GM23338 (cell line): Measurements from ENCODE around the gene GATA5. TPM values are rescaled to one million over a fixed set of nuclear protein-coding genes. Genes with fewer than 3 reads are reported as not detected.

Source experiments
- ATAC-seq: fragments of 200-7000 bp; cut with Tn5 transposase; 3 replicates; pipeline ENCODE4 v1.9.1; 2020
- DNase-seq: peaks from one replicate; pipeline ENCODE4 v3.0.0-alpha.2; 2015; ENCODE audit warnings: low spot score
- H2AFZ ChIP-seq: fragments of 200-600 bp; sonication (generic); 2 replicates; pipeline ENCODE4 v1.8.0; 2016; ENCODE audit warnings: antibody characterized with exemption, mild to moderate bottlenecking, moderate library complexity
- H3F3A ChIP-seq: fragments of 200-600 bp; sonication (generic); replicated peaks from 2 replicates; pipeline ENCODE4 v1.8.0; 2017; ENCODE audit warnings: antibody characterized with exemption, mixed run types, low read depth
- H3K27ac ChIP-seq: fragments of 200-600 bp; sonication (generic); 2 replicates; pipeline ENCODE4 v1.6.1; 2016; ENCODE audit warnings: low read depth
- H3K27me3 ChIP-seq: fragments of 200-600 bp; sonication (generic); 2 replicates; pipeline ENCODE4 v1.8.0; 2016; ENCODE audit warnings: mild to moderate bottlenecking, mixed run types, moderate library complexity; ENCODE audit not compliant: insufficient read depth
- H3K36me3 ChIP-seq: fragments of 200-600 bp; sonication (generic); 2 replicates; pipeline ENCODE4 v1.8.0; 2016; ENCODE audit warnings: mild to moderate bottlenecking; ENCODE audit not compliant: insufficient read depth
- H3K4me1 ChIP-seq: fragments of 200-600 bp; sonication (generic); 2 replicates; pipeline ENCODE4 v1.8.0; 2016; ENCODE audit warnings: mild to moderate bottlenecking, moderate library complexity; ENCODE audit not compliant: insufficient read depth
- H3K4me2 ChIP-seq: fragments of 200-600 bp; sonication (generic); 2 replicates; pipeline ENCODE4 v1.7.1; 2017; ENCODE audit warnings: mixed run types
- H3K4me3 ChIP-seq: fragments of 200-600 bp; sonication (generic); 2 replicates; pipeline ENCODE4 v1.6.1; 2016; ENCODE audit warnings: mixed run types
- H3K79me2 ChIP-seq: fragments of 200-600 bp; sonication (generic); replicated peaks from 2 replicates; pipeline ENCODE4 v1.8.0; 2017; ENCODE audit warnings: mild to moderate bottlenecking; ENCODE audit not compliant: insufficient read depth
- H3K9me2 ChIP-seq: fragments of 200-600 bp; sonication (generic); 2 replicates; pipeline ENCODE4 v1.8.0; 2017; ENCODE audit not compliant: insufficient read depth
- H4K20me1 ChIP-seq: fragments of 200-600 bp; sonication (generic); replicated peaks from 2 replicates; pipeline ENCODE4 v1.8.0; 2017; ENCODE audit warnings: mild to moderate bottlenecking; ENCODE audit not compliant: insufficient read depth
- H3K27ac Mint-ChIP-seq: 2 replicates; pipeline ENCODE4 v1.8.0; 2020; ENCODE audit warnings: inconsistent platforms, mild to moderate bottlenecking, moderate library complexity, mixed read lengths
- H3K27me3 Mint-ChIP-seq: 3 replicates; pipeline ENCODE4 v1.8.0; 2022; ENCODE audit warnings: low read depth, mild to moderate bottlenecking, moderate library complexity, mixed read lengths, inconsistent platforms; ENCODE audit not compliant: insufficient read depth, poor library complexity
- H3K36me3 Mint-ChIP-seq: 3 replicates; pipeline ENCODE4 v1.8.0; 2021; ENCODE audit warnings: low read depth, mild to moderate bottlenecking, inconsistent platforms, moderate library complexity, mixed read lengths
- H3K4me1 Mint-ChIP-seq: 3 replicates; pipeline ENCODE4 v1.8.0; 2020; ENCODE audit warnings: mild to moderate bottlenecking, inconsistent platforms, mixed read lengths
- H3K4me3 Mint-ChIP-seq: 3 replicates; pipeline ENCODE4 v1.8.0; 2021; ENCODE audit warnings: moderate library complexity, mild to moderate bottlenecking, inconsistent platforms, mixed read lengths
- H3K9me3 Mint-ChIP-seq: 3 replicates; pipeline ENCODE4 v1.8.0; 2020; ENCODE audit warnings: moderate library complexity, mild to moderate bottlenecking, inconsistent platforms, mixed read lengths
- CREB1 ChIP-seq: fragments of 250-450 bp; sonication (Bioruptor Pico); IDR thresholded peaks from 2 replicates; pipeline ENCODE4 v1.5.0; 2020; ENCODE audit warnings: low read depth, mild to moderate bottlenecking, moderate library complexity
- EZH2 ChIP-seq: fragments of 200-600 bp; sonication (generic); IDR thresholded peaks from one replicate; pipeline ENCODE4 v1.8.0; 2017; ENCODE audit warnings: antibody characterized with exemption, mild to moderate bottlenecking, low read depth; ENCODE audit not compliant: unreplicated experiment
- EZH2phosphoT487 ChIP-seq: fragments of 200-600 bp; sonication (generic); IDR thresholded peaks from one replicate; pipeline ENCODE4 v1.8.1; 2018; ENCODE audit warnings: antibody characterized with exemption; ENCODE audit not compliant: unreplicated experiment
- JUNB ChIP-seq: IDR thresholded peaks from one replicate; pipeline ENCODE4 v1.6.1; 2016; ENCODE audit warnings: antibody characterized with exemption; ENCODE audit not compliant: unreplicated experiment
- NANOG ChIP-seq: IDR thresholded peaks from 2 replicates; pipeline ENCODE4 v1.6.1; 2016; ENCODE audit warnings: antibody characterized with exemption, borderline replicate concordance
- POLR2AphosphoS5 ChIP-seq: IDR thresholded peaks from 2 replicates; pipeline ENCODE4 v1.6.1; 2016; ENCODE audit warnings: antibody characterized with exemption, low read depth
- ZNF114 ChIP-seq: fragments of 250-450 bp; sonication (Bioruptor Pico); IDR thresholded peaks from 2 replicates; pipeline ENCODE4 v1.5.0; 2020; ENCODE audit warnings: mild to moderate bottlenecking, moderate library complexity
- ZNF331 ChIP-seq: fragments of 250-450 bp; sonication (Bioruptor Pico); IDR thresholded peaks from 2 replicates; pipeline ENCODE4 v1.5.0; 2020; ENCODE audit warnings: low read depth, mild to moderate bottlenecking, moderate library complexity
- polyA plus RNA-seq: library from polyadenylated mRNA; unstranded; fragments of >200 nt; fragmentation: Nextera tagmentation; extraction: Ambion mirVana; gene quantifications from 2 replicates; pipeline ENCODE4 v1.2.1, GENCODE V29; 2016
- total RNA-seq: library from RNA; depleted of rRNA; stranded (reverse); fragments of >200 nt; shearing (Covaris generic); gene quantifications from 2 replicates; pipeline ENCODE4 v1.2.3, GENCODE V29; 2014
- TF ChIP-seq, protein P1 (sequence below): IDR thresholded peaks from 2 replicates; pipeline ENCODE4 v1.6.1; 2016; ENCODE audit warnings: antibody characterized with exemption
- TF ChIP-seq, protein P2 (sequence below): fragments of 250-450 bp; sonication (Bioruptor Pico); IDR thresholded peaks from 2 replicates; pipeline ENCODE4 v1.5.0; 2020; ENCODE audit warnings: mild to moderate bottlenecking, moderate library complexity

The GATA5 gene
- total and polyA plus RNA-seq, 2 experiments from 2014 or later = 0.60 to 0.73 TPM

DNA sequence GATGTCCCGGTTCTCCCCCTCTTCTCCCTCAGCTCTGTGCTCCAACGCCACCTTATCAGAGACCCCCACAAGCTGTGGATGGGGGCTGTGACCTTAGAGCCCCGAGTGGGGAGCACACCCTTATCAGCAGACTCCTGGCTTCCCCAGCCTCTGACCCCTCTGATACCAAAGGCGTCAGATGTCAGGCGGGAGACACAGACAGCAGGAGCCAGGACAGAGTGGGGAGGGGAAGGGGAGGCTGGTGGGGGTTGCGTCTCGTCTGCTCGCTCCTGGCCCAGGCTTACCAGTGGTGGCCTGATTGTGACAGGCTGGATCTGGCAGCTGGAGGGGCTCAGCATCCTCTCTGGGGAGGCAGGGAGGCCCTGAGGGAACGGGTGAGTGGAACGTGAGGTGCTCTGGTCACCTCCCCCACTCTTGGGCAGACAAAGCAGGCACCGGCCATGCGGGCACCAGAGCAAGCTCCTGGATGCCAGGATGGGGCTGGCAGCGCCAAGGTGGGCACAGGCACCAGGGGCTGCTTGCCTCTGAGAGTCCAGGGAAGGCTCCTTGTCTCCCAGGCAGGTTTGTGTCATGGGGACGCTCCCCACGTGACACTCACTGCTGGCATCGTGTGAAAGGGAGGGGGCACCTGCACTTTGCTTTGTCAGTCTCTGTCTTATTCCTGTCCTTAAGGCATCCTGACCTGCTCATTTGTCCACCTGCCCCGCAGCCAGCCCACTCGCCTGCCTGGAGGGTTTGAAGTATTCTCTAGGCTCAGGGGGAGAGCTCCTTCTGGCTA, 27.8 kb upstream of the GATA5 start:
- no peak for TF ChIP-seq EZH2phosphoT487
- TF ChIP-seq ZNF331 (CRISPR knock-in tag) = no peak
- TF ChIP-seq, protein P1, sequence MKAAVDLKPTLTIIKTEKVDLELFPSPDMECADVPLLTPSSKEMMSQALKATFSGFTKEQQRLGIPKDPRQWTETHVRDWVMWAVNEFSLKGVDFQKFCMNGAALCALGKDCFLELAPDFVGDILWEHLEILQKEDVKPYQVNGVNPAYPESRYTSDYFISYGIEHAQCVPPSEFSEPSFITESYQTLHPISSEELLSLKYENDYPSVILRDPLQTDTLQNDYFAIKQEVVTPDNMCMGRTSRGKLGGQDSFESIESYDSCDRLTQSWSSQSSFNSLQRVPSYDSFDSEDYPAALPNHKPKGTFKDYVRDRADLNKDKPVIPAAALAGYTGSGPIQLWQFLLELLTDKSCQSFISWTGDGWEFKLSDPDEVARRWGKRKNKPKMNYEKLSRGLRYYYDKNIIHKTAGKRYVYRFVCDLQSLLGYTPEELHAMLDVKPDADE = no peak
- no peak for TF ChIP-seq NANOG
- no peak for TF ChIP-seq POLR2AphosphoS5
- TF ChIP-seq ZNF114 (CRISPR knock-in tag) = no peak
- Histone ChIP-seq H3K79me2 (no peaks in the 10 kb centered on the region), H3K9me2 (no peaks in the 10 kb centered on the region), H3K27me3 (no peaks in the 10 kb centered on the region), H3F3A (peaks cover 5% of the 10 kb centered on the region; the same call in 1 of the 2 replicates), H2AFZ (no peak overlapping the region), H3K4me3 (no peak overlapping the region), H3K27ac (no peak overlapping the region), H3K4me1 (no peaks in the 10 kb centered on the region), H4K20me1 (no peaks in the 10 kb centered on the region), H3K4me2 (no peak overlapping the region), H3K36me3 (no peaks in the 10 kb centered on the region)
- H3K27me3 Mint-ChIP-seq = peaks cover 24% of the 10 kb centered on the region
- DNase-seq (no peak), ATAC-seq (no peak)
- peaks cover 3% of the 10 kb centered on the region; the same call in 2 of the 3 replicates for H3K9me3 Mint-ChIP-seq
- no peaks in the 10 kb centered on the region; the same call in 2 of the 3 replicates for H3K36me3 Mint-ChIP-seq
- no peak overlapping the region for H3K27ac Mint-ChIP-seq
- no peak overlapping the region for H3K4me3 Mint-ChIP-seq
- H3K4me1 Mint-ChIP-seq = no peaks in the 10 kb centered on the region; the same call in 1 of the 3 replicates

DNA sequence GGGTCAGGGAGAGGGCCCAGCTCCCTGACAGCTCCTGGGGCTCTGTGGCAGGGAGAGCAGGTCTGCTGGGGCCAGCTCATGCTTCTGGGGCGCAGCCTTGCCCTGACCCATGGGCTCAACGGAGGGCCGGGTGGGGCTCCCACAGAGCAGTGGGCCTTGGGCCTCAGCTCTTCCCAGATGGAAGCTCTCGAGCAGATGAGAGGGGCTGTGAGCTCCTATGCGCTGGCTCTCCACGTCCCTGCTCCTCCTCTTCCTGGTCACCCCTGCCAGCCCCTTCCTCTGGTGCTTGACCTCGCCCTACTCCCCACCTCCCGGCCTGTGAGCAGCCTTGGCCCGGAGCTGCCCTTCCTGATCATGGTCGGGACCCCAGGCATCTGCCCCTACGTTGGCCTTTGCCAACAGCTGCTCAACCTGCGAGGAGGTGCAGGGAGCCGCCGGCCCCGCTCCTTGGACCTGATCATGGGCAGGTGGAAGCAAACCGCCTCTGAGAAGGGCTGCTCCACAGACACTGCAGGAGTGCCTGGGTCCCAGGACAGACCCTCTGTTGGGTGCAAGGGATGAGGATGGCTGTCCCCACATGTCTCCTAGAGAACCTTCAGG, 26.8 kb upstream of the GATA5 start:
- DNase-seq = no peak
- ATAC-seq = no peak
- Histone ChIP-seq H3K9me2 (no peaks in the 10 kb centered on the region), H3K4me2 (no peak overlapping the region), H3K79me2 (no peaks in the 10 kb centered on the region), H3K4me1 (no peaks in the 10 kb centered on the region), H3K36me3 (no peaks in the 10 kb centered on the region), H2AFZ (no peak overlapping the region), H3K4me3 (no peak overlapping the region), H4K20me1 (no peaks in the 10 kb centered on the region), H3K27ac (no peak overlapping the region), H3K27me3 (no peaks in the 10 kb centered on the region), H3F3A (peaks cover 5% of the 10 kb centered on the region; the same call in 1 of the 2 replicates)
- peaks cover 3% of the 10 kb centered on the region; the same call in 2 of the 3 replicates for H3K9me3 Mint-ChIP-seq
- no peaks in the 10 kb centered on the region; the same call in 1 of the 3 replicates for H3K4me1 Mint-ChIP-seq
- H3K27ac Mint-ChIP-seq = no peak overlapping the region
- H3K27me3 Mint-ChIP-seq = peaks cover 24% of the 10 kb centered on the region
- no peak overlapping the region for H3K4me3 Mint-ChIP-seq
- H3K36me3 Mint-ChIP-seq = no peaks in the 10 kb centered on the region; the same call in 2 of the 3 replicates
- TF ChIP-seq EZH2phosphoT487 = no peak
- no peak for TF ChIP-seq ZNF114 (CRISPR knock-in tag)
- TF ChIP-seq POLR2AphosphoS5 = no peak
- TF ChIP-seq, protein P1 = no peak
- no peak for TF ChIP-seq ZNF331 (CRISPR knock-in tag)
- TF ChIP-seq CREB1 (CRISPR knock-in tag) = no peak
- no peak for TF ChIP-seq JUNB
- no peak for TF ChIP-seq EZH2
- TF ChIP-seq, protein P2, sequence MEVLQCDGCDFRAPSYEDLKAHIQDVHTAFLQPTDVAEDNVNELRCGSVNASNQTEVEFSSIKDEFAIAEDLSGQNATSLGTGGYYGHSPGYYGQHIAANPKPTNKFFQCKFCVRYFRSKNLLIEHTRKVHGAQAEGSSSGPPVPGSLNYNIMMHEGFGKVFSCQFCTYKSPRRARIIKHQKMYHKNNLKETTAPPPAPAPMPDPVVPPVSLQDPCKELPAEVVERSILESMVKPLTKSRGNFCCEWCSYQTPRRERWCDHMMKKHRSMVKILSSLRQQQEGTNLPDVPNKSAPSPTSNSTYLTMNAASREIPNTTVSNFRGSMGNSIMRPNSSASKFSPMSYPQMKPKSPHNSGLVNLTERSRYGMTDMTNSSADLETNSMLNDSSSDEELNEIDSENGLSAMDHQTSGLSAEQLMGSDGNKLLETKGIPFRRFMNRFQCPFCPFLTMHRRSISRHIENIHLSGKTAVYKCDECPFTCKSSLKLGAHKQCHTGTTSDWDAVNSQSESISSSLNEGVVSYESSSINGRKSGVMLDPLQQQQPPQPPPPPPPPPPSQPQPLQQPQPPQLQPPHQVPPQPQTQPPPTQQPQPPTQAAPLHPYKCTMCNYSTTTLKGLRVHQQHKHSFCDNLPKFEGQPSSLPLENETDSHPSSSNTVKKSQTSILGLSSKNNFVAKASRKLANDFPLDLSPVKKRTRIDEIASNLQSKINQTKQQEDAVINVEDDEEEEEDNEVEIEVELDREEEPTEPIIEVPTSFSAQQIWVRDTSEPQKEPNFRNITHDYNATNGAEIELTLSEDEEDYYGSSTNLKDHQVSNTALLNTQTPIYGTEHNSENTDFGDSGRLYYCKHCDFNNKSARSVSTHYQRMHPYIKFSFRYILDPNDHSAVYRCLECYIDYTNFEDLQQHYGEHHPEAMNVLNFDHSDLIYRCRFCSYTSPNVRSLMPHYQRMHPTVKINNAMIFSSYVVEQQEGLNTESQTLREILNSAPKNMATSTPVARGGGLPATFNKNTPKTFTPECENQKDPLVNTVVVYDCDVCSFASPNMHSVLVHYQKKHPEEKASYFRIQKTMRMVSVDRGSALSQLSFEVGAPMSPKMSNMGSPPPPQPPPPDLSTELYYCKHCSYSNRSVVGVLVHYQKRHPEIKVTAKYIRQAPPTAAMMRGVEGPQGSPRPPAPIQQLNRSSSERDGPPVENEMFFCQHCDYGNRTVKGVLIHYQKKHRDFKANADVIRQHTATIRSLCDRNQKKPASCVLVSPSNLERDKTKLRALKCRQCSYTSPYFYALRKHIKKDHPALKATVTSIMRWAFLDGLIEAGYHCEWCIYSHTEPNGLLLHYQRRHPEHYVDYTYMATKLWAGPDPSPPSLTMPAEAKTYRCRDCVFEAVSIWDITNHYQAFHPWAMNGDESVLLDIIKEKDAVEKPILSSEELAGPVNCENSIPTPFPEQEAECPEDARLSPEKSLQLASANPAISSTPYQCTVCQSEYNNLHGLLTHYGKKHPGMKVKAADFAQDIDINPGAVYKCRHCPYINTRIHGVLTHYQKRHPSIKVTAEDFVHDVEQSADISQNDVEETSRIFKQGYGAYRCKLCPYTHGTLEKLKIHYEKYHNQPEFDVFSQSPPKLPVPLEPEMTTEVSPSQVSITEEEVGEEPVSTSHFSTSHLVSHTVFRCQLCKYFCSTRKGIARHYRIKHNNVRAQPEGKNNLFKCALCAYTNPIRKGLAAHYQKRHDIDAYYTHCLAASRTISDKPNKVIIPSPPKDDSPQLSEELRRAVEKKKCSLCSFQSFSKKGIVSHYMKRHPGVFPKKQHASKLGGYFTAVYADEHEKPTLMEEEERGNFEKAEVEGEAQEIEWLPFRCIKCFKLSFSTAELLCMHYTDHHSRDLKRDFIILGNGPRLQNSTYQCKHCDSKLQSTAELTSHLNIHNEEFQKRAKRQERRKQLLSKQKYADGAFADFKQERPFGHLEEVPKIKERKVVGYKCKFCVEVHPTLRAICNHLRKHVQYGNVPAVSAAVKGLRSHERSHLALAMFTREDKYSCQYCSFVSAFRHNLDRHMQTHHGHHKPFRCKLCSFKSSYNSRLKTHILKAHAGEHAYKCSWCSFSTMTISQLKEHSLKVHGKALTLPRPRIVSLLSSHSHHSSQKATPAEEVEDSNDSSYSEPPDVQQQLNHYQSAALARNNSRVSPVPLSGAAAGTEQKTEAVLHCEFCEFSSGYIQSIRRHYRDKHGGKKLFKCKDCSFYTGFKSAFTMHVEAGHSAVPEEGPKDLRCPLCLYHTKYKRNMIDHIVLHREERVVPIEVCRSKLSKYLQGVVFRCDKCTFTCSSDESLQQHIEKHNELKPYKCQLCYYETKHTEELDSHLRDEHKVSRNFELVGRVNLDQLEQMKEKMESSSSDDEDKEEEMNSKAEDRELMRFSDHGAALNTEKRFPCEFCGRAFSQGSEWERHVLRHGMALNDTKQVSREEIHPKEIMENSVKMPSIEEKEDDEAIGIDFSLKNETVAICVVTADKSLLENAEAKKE (CRISPR knock-in tag) = no peak
